Activated naive CD8-positive, alpha-beta T cell treated with anti-CD3 and anti-CD28 coated beads, Interleukin-2, amount 10 ng/mL, durations not matched to agents 7 days and 5 days (primary cell): ENCODE results near the gene CFAP107. TPM values are rescaled to one million over a fixed set of nuclear protein-coding genes. Genes with fewer than 3 reads are reported as not detected.
"Not testable (repeated sequence)": the region's sequence is repeated elsewhere in the genome, so short reads cannot be mapped to it uniquely, and the experiment has no call there.

Experiments
- ATAC-seq: fragments of 150-1000 bp; cut with Tn5 transposase; one replicate; pipeline ENCODE4 v1.10.0; 2021; ENCODE audit warnings: low read depth, moderate library complexity
- POLR2A ChIA-PET: fragments of 350-600 bp; sonication (Branson Sonifier 250); formaldehyde crosslinking; loops from one replicate; lab custom pipeline; 2021; ENCODE audit warnings: antibody characterized with exemption; lab: Charles Lee
- DNase-seq: peaks from one replicate; pipeline ENCODE4 v3.0.0; 2021
- H3K27ac Mint-ChIP-seq: one replicate; pipeline ENCODE4 v1.8.0; 2022; ENCODE audit warnings: mild to moderate bottlenecking, mixed read lengths
- H3K27me3 Mint-ChIP-seq: one replicate; pipeline ENCODE4 v1.8.0; 2022; ENCODE audit warnings: mild to moderate bottlenecking, moderate library complexity, mixed read lengths
- H3K36me3 Mint-ChIP-seq: one replicate; pipeline ENCODE4 v1.8.0; 2021; ENCODE audit warnings: mild to moderate bottlenecking, mixed read lengths
- H3K4me1 Mint-ChIP-seq: one replicate; pipeline ENCODE4 v1.8.0; 2021; ENCODE audit warnings: mixed read lengths
- H3K4me3 Mint-ChIP-seq: one replicate; pipeline ENCODE4 v1.8.0; 2022; ENCODE audit warnings: mild to moderate bottlenecking, moderate library complexity, mixed read lengths
- H3K9me3 Mint-ChIP-seq: one replicate; pipeline ENCODE4 v1.8.0; 2021; ENCODE audit warnings: mixed read lengths
- total RNA-seq, 2 experiments: library from RNA; stranded (reverse); gene quantifications; one replicate each; pipeline ENCODE4 v1.2.3, GENCODE V29; 2021

Gene CFAP107
- not detected for total RNA-seq

- Mint-ChIP-seq H3K36me3 (peaks cover 4% of the 10 kb centered on the region), H3K4me3 (no peak within 1 kb of the TSS), H3K9me3 (peaks cover 15% of the 10 kb centered on the region), H3K27ac (no peak within 1 kb of the TSS), H3K27me3 (peaks cover 35% of the 10 kb centered on the region), H3K4me1 (peaks cover 6% of the 10 kb centered on the region)
- ATAC-seq (no peak), DNase-seq (no peak)
- POLR2A ChIA-PET: no interaction called here
These were observed at the start of gene CFAP107 for GRCh38 chr1:12745992-12746323. TSS of gene CFAP107 (plus strand) at chr1:12746200. CDS start at chr1:12746431, 231 bp downstream.

GRCh38 chr1:12696658-12697057 is 49.3 kb upstream of the CFAP107 start:
- DNase-seq: no peak
- no peaks in the 10 kb centered on the region for H3K4me1 Mint-ChIP-seq
- H3K36me3 Mint-ChIP-seq: no peaks in the 10 kb centered on the region
- H3K4me3 Mint-ChIP-seq: no peak overlapping the region
- no peak for ATAC-seq
- no peak overlapping the region for H3K27ac Mint-ChIP-seq
- POLR2A ChIA-PET: no interaction called here
- peaks cover 5% of the 10 kb centered on the region for H3K9me3 Mint-ChIP-seq
- peaks cover 21% of the 10 kb centered on the region for H3K27me3 Mint-ChIP-seq

GRCh38 chr1:12697397-12697796 is 48.6 kb upstream of the CFAP107 start:
- Mint-ChIP-seq H3K27me3 (peaks cover 21% of the 10 kb centered on the region), H3K9me3 (peaks cover 5% of the 10 kb centered on the region), H3K4me1 (no peaks in the 10 kb centered on the region), H3K4me3 (no peak overlapping the region), H3K27ac (no peak overlapping the region), H3K36me3 (no peaks in the 10 kb centered on the region)
- DNase-seq (no peak), ATAC-seq (no peak)
- POLR2A ChIA-PET: no interaction called here

- H3K27me3 Mint-ChIP-seq: peaks cover 20% of the 10 kb centered on the region
- ATAC-seq: no peak
- no peak for DNase-seq
- H3K27ac Mint-ChIP-seq: no peak overlapping the region
- H3K36me3 Mint-ChIP-seq: no peaks in the 10 kb centered on the region
- no peaks in the 10 kb centered on the region for H3K4me1 Mint-ChIP-seq
- POLR2A ChIA-PET: no interaction called here
- no peak overlapping the region for H3K4me3 Mint-ChIP-seq
- H3K9me3 Mint-ChIP-seq: peaks cover 14% of the 10 kb centered on the region
These were observed 42.1 kb upstream of the CFAP107 start for GRCh38 chr1:12703821-12704451.

- DNase-seq (no peak), ATAC-seq (no peak)
- H3K27ac Mint-ChIP-seq: no peak overlapping the region
- peaks cover 12% of the 10 kb centered on the region for H3K9me3 Mint-ChIP-seq
- H3K27me3 Mint-ChIP-seq: peaks cover 17% of the 10 kb centered on the region
- H3K4me3 Mint-ChIP-seq: no peak overlapping the region
- H3K36me3 Mint-ChIP-seq: no peaks in the 10 kb centered on the region
- POLR2A ChIA-PET: no interaction called here
- no peaks in the 10 kb centered on the region for H3K4me1 Mint-ChIP-seq
These were observed 39.9 kb upstream of the CFAP107 start for GRCh38 chr1:12706061-12706460.

- Mint-ChIP-seq H3K27me3 (peaks cover 26% of the 10 kb centered on the region), H3K27ac (no peak overlapping the region), H3K4me1 (no peaks in the 10 kb centered on the region), H3K36me3 (no peaks in the 10 kb centered on the region), H3K4me3 (no peak overlapping the region), H3K9me3 (peaks cover 5% of the 10 kb centered on the region)
- ATAC-seq (no peak), DNase-seq (no peak)
- POLR2A ChIA-PET: no interaction called here
These were observed 37.5 kb upstream of the CFAP107 start for GRCh38 chr1:12708396-12709090.

- DNase-seq: no peak
These were observed 36.9 kb upstream of the CFAP107 start for GRCh38 chr1:12709091-12709491.

GRCh38 chr1:12709696-12710095 is 36.3 kb upstream of the CFAP107 start:
- DNase-seq: no peak
- H3K4me1 Mint-ChIP-seq: no peaks in the 10 kb centered on the region
- H3K36me3 Mint-ChIP-seq: no peaks in the 10 kb centered on the region
- no peak overlapping the region for H3K4me3 Mint-ChIP-seq
- no peak overlapping the region for H3K27ac Mint-ChIP-seq
- ATAC-seq: no peak
- POLR2A ChIA-PET: no interaction called here
- H3K27me3 Mint-ChIP-seq: peaks cover 22% of the 10 kb centered on the region
- peaks cover 1% of the 10 kb centered on the region for H3K9me3 Mint-ChIP-seq

More at GRCh38 chr1:12709091-12709491, 36.9 kb upstream of the CFAP107 start:
- H3K27me3 Mint-ChIP-seq: peaks cover 24% of the 10 kb centered on the region
- POLR2A ChIA-PET: no interaction called here
- H3K36me3 Mint-ChIP-seq: no peaks in the 10 kb centered on the region
- no peaks in the 10 kb centered on the region for H3K4me1 Mint-ChIP-seq
- peaks cover 2% of the 10 kb centered on the region for H3K9me3 Mint-ChIP-seq
- H3K27ac Mint-ChIP-seq: no peak overlapping the region
- no peak overlapping the region for H3K4me3 Mint-ChIP-seq
- ATAC-seq: no peak

GRCh38 chr1:12711536-12711935 is 34.5 kb upstream of the CFAP107 start:
- ATAC-seq (no peak), DNase-seq (no peak)
- no peaks in the 10 kb centered on the region for H3K36me3 Mint-ChIP-seq
- POLR2A ChIA-PET: no interaction called here
- no peak overlapping the region for H3K27ac Mint-ChIP-seq
- H3K4me1 Mint-ChIP-seq: no peaks in the 10 kb centered on the region
- peaks cover 24% of the 10 kb centered on the region for H3K27me3 Mint-ChIP-seq
- H3K9me3 Mint-ChIP-seq: no peaks in the 10 kb centered on the region
- H3K4me3 Mint-ChIP-seq: no peak overlapping the region

- H3K27me3 Mint-ChIP-seq: peaks cover 21% of the 10 kb centered on the region
- no peak overlapping the region for H3K4me3 Mint-ChIP-seq
- POLR2A ChIA-PET: no interaction called here
- DNase-seq (no peak), ATAC-seq (no peak)
- H3K4me1 Mint-ChIP-seq: no peaks in the 10 kb centered on the region
- H3K27ac Mint-ChIP-seq: no peak overlapping the region
- H3K36me3 Mint-ChIP-seq: no peaks in the 10 kb centered on the region
- no peaks in the 10 kb centered on the region for H3K9me3 Mint-ChIP-seq
These were observed 33.9 kb upstream of the CFAP107 start for GRCh38 chr1:12712076-12712475.

- Mint-ChIP-seq H3K4me3 (no peak overlapping the region), H3K36me3 (no peaks in the 10 kb centered on the region), H3K4me1 (no peaks in the 10 kb centered on the region), H3K9me3 (no peaks in the 10 kb centered on the region), H3K27ac (no peak overlapping the region), H3K27me3 (peaks cover 28% of the 10 kb centered on the region)
- ATAC-seq: no peak
- POLR2A ChIA-PET: no interaction called here
- no peak for DNase-seq
These were observed 33.1 kb upstream of the CFAP107 start for GRCh38 chr1:12712929-12713328.

- H3K27me3 Mint-ChIP-seq: peaks cover 28% of the 10 kb centered on the region
- H3K4me1 Mint-ChIP-seq, H3K36me3 Mint-ChIP-seq, H3K27ac Mint-ChIP-seq, H3K9me3 Mint-ChIP-seq, ATAC-seq, POLR2A ChIA-PET, H3K4me3 Mint-ChIP-seq, DNase-seq: not testable (repeated sequence)
These were observed 32.3 kb upstream of the CFAP107 start for GRCh38 chr1:12713651-12714050.

- no peak overlapping the region for H3K27ac Mint-ChIP-seq
- ATAC-seq: no peak
- H3K9me3 Mint-ChIP-seq: no peaks in the 10 kb centered on the region
- POLR2A ChIA-PET: no interaction called here
- H3K4me3 Mint-ChIP-seq: no peak overlapping the region
- H3K27me3 Mint-ChIP-seq: peaks cover 32% of the 10 kb centered on the region
- H3K4me1 Mint-ChIP-seq: no peaks in the 10 kb centered on the region
- no peak for DNase-seq
- no peaks in the 10 kb centered on the region for H3K36me3 Mint-ChIP-seq
These were observed 31.1 kb upstream of the CFAP107 start for GRCh38 chr1:12714710-12715475.
